Mammary epithelial cell (primary cell): ENCODE data around the gene KCNG2.

ENCODE experiments used
- EZH2 ChIP-seq: IDR thresholded peaks from 2 replicates; pipeline ENCODE4 v1.6.1; 2012; ENCODE audit warnings: low read length, inconsistent platforms, borderline replicate concordance
- TF ChIP-seq, protein P1 (sequence below), 2 donors: IDR thresholded peaks in 1 of 2; conservative IDR thresholded peaks in 1 of 2; 2 replicates each; pipeline ENCODE4 v1.5.1; 2011 to 2012; ENCODE audit warnings: inconsistent platforms in 2 of 2, low read length in 2 of 2, mild to moderate bottlenecking in 2 of 2, control low read depth in 1 of 2, low read depth in 1 of 2; ENCODE audit not compliant: insufficient read depth in 1 of 2; ENCODE audit errors: extremely low read depth in 1 of 2

DNA sequence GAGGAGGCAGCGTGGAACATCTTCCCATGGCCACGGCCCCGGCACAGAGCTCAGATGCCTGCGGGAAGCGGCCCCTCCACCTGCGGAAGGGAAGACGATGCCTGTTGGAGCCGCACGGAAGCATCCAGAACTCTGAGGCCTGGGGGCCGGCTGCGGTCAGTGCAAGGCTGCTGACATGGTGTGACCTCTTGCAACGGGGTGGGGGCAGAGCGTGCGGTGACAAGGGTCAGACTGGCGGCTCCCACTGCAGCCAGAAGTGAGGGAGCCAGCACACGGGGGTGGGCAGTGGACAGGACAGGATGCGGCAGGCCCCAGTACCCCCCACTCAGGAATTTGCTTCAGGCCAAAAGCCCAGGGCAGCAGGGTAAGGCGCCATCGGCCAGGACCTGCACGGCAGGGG lies 104.9 kb downstream of the KCNG2 start:
- TF ChIP-seq, protein P1, sequence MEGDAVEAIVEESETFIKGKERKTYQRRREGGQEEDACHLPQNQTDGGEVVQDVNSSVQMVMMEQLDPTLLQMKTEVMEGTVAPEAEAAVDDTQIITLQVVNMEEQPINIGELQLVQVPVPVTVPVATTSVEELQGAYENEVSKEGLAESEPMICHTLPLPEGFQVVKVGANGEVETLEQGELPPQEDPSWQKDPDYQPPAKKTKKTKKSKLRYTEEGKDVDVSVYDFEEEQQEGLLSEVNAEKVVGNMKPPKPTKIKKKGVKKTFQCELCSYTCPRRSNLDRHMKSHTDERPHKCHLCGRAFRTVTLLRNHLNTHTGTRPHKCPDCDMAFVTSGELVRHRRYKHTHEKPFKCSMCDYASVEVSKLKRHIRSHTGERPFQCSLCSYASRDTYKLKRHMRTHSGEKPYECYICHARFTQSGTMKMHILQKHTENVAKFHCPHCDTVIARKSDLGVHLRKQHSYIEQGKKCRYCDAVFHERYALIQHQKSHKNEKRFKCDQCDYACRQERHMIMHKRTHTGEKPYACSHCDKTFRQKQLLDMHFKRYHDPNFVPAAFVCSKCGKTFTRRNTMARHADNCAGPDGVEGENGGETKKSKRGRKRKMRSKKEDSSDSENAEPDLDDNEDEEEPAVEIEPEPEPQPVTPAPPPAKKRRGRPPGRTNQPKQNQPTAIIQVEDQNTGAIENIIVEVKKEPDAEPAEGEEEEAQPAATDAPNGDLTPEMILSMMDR (conservative IDR thresholded peaks at IDR 0.05 in 1 of 2, IDR thresholded peaks at IDR 0.05 in 1 of 2; ENCODE audit: extremely low read depth in 1 of 2, insufficient read depth in 1 of 2, low read depth in 1 of 2, low read length in 2 of 2): no peak
- no peak for TF ChIP-seq EZH2
